GM19372 (cell line): ENCODE measurements around the gene SPAAR.

Source experiments
- ATAC-seq: cut with Tn5 transposase; IDR thresholded peaks from one replicate; pipeline ENCODE4 v1.9.1; 2021; ENCODE audit warnings: mild to moderate bottlenecking, low read depth, moderate library complexity; ENCODE audit not compliant: unreplicated experiment

The SPAAR gene

GRCh38 chr9:35944173-35944572 is 34.9 kb downstream of the SPAAR start:
- ATAC-seq = no peak

- ATAC-seq = no peak
Observed at GRCh38 chr9:35944841-35945240, 35.6 kb downstream of the SPAAR start.

- no peak for ATAC-seq
Observed at GRCh38 chr9:35945341-35946018, 36.2 kb downstream of the SPAAR start.

GRCh38 chr9:35948451-35948850 is 39.2 kb downstream of the SPAAR start:
- no peak for ATAC-seq

GRCh38 chr9:35948901-35949318 is 39.6 kb downstream of the SPAAR start:
- no peak for ATAC-seq

GRCh38 chr9:35951736-35952135 is 42.4 kb downstream of the SPAAR start:
- ATAC-seq = no peak

GRCh38 chr9:35952526-35953191 is 43.4 kb downstream of the SPAAR start:
- ATAC-seq = no peak

- ATAC-seq = no peak
Observed at GRCh38 chr9:35954942-35955546, 45.8 kb downstream of the SPAAR start.

- no peak for ATAC-seq
Observed at GRCh38 chr9:35956651-35957050, 47.4 kb downstream of the SPAAR start.

GRCh38 chr9:35958104-35958837 is 49.0 kb downstream of the SPAAR start, which contains the start of gene OR2S2:
TSS of gene OR2S2 (minus strand) at chr9:35958154. CDS start at chr9:35958098, 56 bp downstream.
- no peak for ATAC-seq

GRCh38 chr9:35960039-35960655 is 50.9 kb downstream of the SPAAR start:
- no peak for ATAC-seq
